Hepatic stellate cell (primary cell): ENCODE measurements around the gene MBNL2.

Source experiments
- DNase-seq: peaks from one replicate; pipeline ENCODE4 v3.0.0; 2011; ENCODE audit warnings: low spot score

Gene MBNL2

GRCh38 chr13:97384371-97384770 lies 162.2 kb downstream of the MBNL2 start:
- no peak for DNase-seq

DNA sequence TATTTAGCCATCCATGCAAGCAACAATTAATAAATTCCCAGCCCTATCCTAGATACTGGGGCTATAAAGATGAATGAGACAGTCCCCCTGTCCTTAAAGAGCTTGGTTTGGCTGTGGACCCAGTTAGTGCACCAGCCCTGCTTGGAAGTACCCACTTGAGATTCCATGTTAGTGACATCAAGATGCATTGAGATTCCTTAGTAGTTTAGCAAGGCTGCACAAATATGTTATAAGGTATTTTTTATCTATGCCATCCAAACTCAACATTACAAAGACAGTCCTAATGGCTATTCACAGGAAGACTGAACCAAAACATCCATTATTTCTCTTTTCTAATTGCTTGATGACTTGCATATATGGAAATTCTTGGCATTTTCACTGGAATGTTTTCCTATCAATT lies 163.0 kb downstream of the MBNL2 start:
- DNase-seq = no peak

- DNase-seq = no peak
These were observed 163.7 kb downstream of the MBNL2 start for GRCh38 chr13:97385854-97386253.

DNA sequence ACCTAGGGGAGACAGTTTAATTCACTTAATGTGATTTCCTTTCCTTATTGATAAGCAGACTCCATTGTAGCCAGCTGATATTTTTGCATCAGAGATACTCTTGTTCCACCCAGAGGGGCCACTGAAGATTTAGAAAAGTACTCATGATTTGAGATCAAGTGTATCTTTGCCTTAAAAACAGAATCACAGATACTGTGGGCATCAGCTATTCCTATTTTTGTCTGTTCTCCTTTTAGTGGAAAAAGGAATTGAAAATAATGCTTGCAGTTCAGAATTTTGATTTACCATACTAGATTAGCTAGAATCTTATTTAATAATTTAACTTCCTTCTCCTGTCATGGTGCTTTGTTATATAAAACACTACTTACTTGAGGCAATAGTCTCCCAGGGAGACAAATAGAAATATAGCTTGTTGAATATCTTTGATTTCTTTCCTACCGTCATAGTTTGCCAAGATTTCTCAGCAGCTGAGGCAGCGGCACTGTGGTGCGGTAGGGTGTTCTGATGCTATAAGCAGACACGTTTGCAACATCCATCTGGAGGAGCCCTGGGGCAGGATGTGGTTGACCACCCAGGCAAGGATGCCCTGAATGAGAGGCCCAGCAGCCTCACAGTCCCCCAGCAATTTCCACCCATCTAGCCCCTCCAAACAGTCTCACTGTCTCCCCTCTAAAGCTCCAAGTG lies 164.8 kb downstream of the MBNL2 start:
- DNase-seq = no peak

- no peak for DNase-seq
These were observed 165.3 kb downstream of the MBNL2 start for GRCh38 chr13:97387485-97387839.

DNA sequence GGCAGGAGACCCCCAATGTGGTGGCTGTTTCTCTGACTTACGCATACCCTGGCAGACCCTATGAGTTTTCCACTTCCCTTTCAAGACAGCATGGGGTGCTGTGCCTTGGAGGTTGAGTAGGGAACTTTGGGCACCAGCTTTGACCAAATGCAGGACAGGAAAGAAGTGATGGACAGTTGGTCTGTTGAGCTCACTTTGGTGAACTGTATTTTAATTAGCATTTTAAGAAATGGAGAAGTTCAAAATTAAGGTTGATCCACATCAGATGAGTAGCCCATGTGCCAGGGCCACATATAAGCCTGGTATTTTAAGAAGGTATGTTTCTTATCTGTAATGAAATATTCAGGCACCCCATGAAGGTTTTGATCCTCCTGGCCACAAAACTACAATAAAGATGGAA lies 165.8 kb downstream of the MBNL2 start:
- no peak for DNase-seq

- no peak for DNase-seq
These were observed 166.2 kb downstream of the MBNL2 start for GRCh38 chr13:97388373-97388772.

GRCh38 chr13:97390941-97391600 lies 168.9 kb downstream of the MBNL2 start:
- DNase-seq = no peak

DNA sequence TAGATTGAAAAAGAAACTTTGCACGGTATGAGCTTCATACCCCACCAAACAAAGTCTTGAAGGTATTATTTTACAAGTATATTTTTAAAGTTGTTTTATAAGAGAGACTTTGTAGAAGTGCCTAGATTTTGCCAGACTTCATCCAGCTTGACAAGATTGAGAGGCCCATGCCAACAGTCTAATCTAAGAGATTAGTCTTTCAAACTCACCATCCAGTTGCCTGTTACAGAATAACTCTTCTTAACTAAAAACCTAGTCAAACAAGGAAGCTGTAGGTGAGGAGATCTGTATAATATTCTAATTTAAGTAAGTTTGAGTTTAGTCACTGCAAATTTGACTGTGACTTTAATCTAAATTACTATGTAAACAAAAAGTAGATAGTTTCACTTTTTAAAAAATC lies 169.9 kb downstream of the MBNL2 start:
- DNase-seq = no peak

DNA sequence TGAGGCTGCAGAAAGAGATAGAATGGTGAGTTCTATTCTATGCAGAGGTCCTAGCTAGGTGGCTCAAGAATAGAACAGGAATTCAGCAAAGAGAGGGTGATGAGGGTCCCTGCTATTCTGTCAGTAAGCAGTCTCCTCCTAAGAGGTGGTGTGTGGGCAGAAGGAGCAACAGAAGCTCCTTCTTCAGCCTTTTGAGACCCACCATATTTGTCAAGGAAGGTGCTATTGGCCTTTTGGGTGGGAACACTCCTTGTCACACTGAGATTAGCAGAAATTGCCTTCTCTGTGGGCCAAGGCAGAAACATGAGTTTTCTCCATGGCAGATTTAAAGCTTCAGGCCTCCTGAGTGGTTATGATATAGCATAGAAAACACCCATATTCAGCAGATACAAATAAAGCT lies 172.4 kb downstream of the MBNL2 start:
- DNase-seq = no peak

DNA sequence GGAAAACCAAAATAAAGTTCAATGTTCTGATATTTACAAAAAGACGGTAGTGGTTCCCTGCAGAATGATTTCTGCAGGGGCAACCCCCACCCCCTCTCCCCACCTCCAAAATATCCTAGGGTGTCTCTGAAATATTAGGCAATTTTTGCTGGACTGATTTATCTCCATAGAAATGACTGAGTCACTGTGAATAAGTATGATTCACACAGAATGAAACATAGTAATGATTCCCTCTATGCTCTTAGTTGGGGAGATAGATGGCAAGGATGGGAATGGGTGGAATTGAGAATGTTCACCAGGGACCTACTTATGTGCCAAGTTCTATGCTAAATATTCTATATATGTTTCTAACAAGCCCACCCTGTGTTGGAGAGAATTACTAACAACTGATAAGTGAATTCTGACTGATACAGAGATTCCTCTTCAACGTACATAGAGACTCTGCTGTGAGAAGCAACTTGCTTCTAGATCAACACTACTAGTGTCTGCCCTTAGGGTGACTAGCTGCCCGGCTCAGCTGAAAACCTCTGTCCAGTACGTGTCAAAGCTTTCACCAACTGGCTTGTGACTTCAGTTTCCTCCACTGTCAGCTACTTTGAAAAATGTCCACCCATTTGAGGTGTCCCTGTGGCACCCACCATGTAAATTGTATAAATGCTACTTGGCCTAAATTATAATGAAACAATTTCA lies 173.5 kb downstream of the MBNL2 start:
- DNase-seq = no peak

DNA sequence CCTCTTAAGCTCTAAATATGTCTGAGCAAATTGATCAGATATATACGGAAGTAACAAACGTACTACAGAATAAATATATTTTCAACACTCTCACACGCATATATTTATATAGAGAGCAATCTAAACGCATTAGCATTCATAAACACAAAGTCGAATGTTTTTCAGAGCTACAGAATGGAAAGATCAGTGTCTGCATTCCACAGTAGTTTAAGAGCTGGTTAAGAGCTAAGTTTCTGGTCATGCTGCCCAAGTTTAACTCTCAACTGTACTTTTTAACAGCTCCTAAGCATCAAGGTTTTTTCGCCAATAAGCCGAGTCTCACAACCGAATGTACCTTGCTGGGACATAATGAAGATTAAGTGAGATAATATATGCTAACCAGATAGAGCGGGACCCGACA lies 175.1 kb downstream of the MBNL2 start:
- DNase-seq = no peak

GRCh38 chr13:97401421-97401820 lies 179.3 kb downstream of the MBNL2 start:
- no peak for DNase-seq

DNA sequence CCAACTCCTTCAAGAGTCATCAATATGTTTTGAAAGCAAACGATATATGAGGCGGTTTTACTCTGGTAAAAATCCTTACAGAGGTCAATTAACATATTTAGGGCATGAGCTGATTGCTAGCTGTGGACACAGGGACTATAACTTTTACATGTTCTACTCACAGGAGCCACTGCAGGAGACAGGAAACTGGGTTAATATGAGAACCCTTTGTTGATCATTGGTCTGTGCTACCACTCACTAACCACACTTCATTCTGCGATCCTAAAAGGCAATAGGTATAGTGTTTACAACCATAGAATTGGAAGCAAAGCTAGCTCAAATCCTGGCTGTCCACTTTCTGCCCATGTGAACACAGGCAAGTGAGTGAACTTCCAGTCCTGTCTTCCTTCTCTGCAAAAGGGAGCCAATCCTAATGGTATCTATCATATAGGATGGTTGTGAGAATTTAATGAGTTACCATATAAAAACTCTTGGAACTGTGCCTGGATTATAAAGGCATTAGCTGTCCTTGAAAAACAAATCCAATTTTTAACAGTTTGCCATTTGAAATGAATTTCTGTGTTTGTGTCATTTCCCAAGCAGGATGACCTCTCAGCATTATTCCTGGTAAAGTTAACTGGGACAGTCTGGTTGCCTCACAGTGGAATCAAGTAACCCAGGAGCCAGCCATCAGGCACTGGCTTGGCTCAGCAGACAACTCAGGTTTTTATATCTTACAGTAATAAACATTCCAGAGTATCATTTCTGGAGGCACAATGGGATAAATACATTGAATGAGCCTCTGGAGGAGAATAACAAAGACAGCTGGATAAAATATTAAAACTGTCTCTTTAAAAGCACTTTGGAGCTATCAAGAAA lies 182.0 kb downstream of the MBNL2 start:
- no peak for DNase-seq

GRCh38 chr13:97407540-97407939 lies 185.4 kb downstream of the MBNL2 start:
- DNase-seq = no peak

DNA sequence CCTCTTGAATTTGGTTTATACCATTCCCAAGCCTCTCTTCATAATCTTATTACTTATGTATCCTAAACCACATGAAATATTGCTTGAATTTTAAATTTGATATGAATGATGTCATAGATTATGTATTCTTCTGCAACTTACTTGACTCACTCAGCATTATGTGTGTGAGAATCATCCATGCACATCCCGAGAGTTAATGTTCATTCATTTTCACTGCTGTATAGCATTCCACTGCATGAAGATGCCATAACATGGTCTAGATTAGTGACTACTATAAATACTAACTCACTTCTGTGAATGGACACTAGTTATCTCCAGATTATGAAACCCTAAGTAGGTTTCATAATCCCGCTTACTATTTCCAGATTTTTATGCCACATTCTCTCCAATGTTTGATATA lies 186.8 kb downstream of the MBNL2 start:
- no peak for DNase-seq

DNA sequence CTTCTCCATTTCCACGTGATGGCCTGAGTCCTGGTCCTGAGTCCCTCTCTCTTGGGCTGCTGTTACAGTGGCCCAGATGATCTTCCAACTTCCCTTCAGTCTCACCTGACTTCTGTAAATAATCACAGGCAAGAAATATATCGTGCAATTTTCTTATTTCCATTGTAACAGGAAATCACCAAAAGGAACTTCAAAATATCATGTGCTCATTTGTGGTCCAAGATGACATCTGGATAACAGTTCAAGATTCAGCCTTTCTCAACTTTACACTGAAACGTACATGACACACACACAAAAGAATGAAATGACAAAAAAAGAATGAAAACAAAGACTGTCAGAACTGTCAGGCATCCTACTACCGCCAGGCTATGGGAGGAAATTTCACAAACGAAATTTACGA lies 189.9 kb downstream of the MBNL2 start:
- DNase-seq = no peak

DNA sequence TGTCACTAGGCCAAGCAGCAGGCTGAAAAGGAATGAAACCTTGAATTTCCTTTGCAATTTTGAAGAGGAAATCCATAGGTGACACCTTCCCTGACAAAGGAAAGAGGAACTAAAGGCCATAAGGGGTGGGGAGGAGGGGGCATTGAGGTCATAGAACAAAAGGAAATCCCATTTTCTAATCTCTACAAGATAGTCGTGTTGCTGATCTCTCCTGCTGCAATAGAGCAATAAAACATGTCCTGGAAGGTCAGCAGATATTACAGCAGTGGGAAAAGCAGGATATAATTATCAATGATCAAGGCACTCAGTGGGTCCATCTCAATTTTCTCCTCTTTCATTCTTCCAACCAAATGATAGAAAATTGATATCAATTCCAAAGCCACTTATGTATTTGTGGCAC lies 191.6 kb downstream of the MBNL2 start:
- DNase-seq = no peak

DNA sequence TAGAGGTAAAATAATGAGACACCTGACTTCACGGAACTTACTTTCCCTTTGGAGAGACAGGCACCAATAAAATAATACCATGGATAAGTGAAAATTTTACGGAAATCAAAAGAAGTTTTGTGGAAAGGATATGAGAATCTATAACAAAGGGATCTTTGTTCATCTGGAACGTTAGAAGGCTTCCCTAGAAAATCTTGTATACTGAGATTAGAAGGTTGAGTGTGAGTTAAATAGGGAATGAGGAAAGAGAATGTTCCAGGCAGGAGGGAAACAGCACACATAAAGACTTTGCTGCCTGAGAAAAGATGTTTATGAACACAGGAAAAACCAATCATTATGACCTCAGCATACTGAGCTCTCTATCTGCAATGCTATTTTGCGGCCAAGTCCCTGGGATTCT lies 192.3 kb downstream of the MBNL2 start:
- DNase-seq = no peak

DNA sequence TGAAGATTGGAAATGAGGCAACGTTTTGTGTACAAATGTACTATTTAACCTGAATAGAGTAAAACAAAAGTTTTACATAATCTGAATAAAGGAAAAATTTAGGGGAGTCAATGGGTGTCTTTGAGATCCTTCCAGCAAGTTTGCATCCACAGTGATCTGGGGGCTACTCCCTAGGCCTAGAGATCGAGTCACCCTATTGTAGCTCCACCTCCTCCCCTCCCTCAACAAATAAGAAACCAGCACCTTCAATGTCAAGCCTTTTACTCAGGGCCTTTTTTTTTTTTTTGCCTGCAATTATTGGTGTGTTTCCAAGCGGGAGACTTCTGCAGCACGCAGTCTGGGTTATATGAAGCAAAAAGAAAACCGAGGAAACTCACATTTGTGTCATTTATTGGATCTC lies 195.6 kb downstream of the MBNL2 start:
- DNase-seq = no peak

- peak; percentile 4 for DNase-seq
These were observed 200.3 kb downstream of the MBNL2 start for GRCh38 chr13:97422118-97423054.
